ENCODE data around the gene GGA2.
"Not testable (repeated sequence)": the region's sequence is repeated elsewhere in the genome, so short reads cannot be mapped to it uniquely, and the experiment has no call there.

Gene GGA2

GRCh38 chr16:23515881-23516280 lies 5.6 kb upstream of the GGA2 start:
- no peak for TF ChIP-seq CTCF (IDR thresholded peaks at IDR 0.05; ENCODE audit: insufficient read depth, low read length, poor library complexity, severe bottlenecking)
- Histone ChIP-seq H3K36me3 (ENCODE audit: control insufficient read depth, insufficient read depth, low read length) (peaks cover 2% of the 10 kb centered on the region; the same call in 1 of the 2 replicates), H3K27me3 (replicated peaks; ENCODE audit: control insufficient read depth, insufficient read depth, low read length) (no peaks in the 10 kb centered on the region), H3K4me3 (replicated peaks; ENCODE audit: low read depth, low read length) (no peak overlapping the region)
- no peak for DNase-seq (ENCODE audit: extremely low read depth, insufficient read length)

DNA sequence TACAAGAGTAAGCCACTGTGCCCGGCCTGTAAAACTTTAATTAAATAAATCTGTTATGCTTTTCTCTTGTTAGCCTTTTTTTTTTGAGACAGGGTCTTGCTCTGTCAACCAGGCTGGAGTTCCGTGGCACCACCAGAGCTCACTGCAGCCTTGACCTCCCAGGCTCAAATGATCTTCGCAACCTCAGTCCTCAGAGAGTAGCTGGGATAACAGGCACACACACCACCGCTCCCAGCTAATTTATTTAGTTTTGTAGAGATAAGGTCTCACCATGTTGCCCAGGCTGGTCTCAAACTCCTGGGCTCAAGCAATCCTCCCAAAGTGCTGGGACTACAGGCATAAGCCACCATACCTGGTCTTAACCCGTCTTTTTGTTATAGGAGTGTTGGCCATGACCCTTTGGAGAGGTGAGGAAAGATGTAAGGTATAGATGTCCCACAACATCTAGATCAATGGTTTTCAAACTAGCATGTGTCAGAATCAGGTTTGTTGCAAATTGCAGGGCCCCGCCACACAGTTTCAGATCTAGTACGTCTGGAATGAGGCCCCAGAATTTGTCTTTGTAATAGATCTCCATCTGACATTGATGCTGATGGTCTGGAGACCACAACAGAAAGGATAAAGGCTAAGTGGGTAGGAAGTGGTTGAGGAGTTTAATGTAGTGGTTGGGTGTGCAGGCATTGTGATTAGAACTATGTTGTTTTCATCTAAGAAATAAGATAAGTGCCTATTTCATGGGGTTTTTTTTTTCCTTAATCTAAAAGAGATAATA lies 4.3 kb upstream of the GGA2 start:
- Histone ChIP-seq H3K4me3 (replicated peaks; ENCODE audit: low read depth, low read length) (no peak overlapping the region), H3K27me3 (replicated peaks; ENCODE audit: control insufficient read depth, insufficient read depth, low read length) (no peaks in the 10 kb centered on the region), H3K36me3 (ENCODE audit: control insufficient read depth, insufficient read depth, low read length) (peaks cover 2% of the 10 kb centered on the region; the same call in 1 of the 2 replicates)
- no peak for DNase-seq (ENCODE audit: extremely low read depth, insufficient read length)
- no peak for TF ChIP-seq CTCF (IDR thresholded peaks at IDR 0.05; ENCODE audit: insufficient read depth, low read length, poor library complexity, severe bottlenecking)

GRCh38 chr16:23512168-23512695 lies 1.9 kb upstream of the GGA2 start:
- Histone ChIP-seq H3K4me3 (replicated peaks; ENCODE audit: low read depth, low read length) (no peak overlapping the region), H3K27me3 (replicated peaks; ENCODE audit: control insufficient read depth, insufficient read depth, low read length) (no peaks in the 10 kb centered on the region), H3K36me3 (ENCODE audit: control insufficient read depth, insufficient read depth, low read length) (peaks cover 2% of the 10 kb centered on the region; the same call in 1 of the 2 replicates)
- TF ChIP-seq CTCF (IDR thresholded peaks at IDR 0.05; ENCODE audit: insufficient read depth, low read length, poor library complexity, severe bottlenecking), result no peak
- no peak for DNase-seq (ENCODE audit: extremely low read depth, insufficient read length)

- H3K4me3 ChIP-seq (replicated peaks; ENCODE audit: low read depth, low read length), result no peak overlapping the region
- H3K27me3 ChIP-seq (replicated peaks; ENCODE audit: control insufficient read depth, insufficient read depth, low read length), result no peaks in the 10 kb centered on the region
- no peak for DNase-seq (ENCODE audit: extremely low read depth, insufficient read length)
- H3K36me3 ChIP-seq (ENCODE audit: control insufficient read depth, insufficient read depth, low read length), result peaks cover under 1% of the 10 kb centered on the region; the same call in 1 of the 2 replicates
- no peak for TF ChIP-seq CTCF (IDR thresholded peaks at IDR 0.05; ENCODE audit: insufficient read depth, low read length, poor library complexity, severe bottlenecking)
Observed at GRCh38 chr16:23511731-23512130, 1.4 kb upstream of the GGA2 start.

GRCh38 chr16:23510915-23511270 lies 599 bp upstream of the GGA2 start:
- DNase-seq (ENCODE audit: extremely low read depth, insufficient read length); H3K36me3 ChIP-seq (ENCODE audit: control insufficient read depth, insufficient read depth, low read length); H3K27me3 ChIP-seq (replicated peaks; ENCODE audit: control insufficient read depth, insufficient read depth, low read length): not testable (repeated sequence)
- peak overlapping the region; percentile 75 for H3K4me3 ChIP-seq (replicated peaks; ENCODE audit: low read depth, low read length)

- no peak for TF ChIP-seq CTCF (IDR thresholded peaks at IDR 0.05; ENCODE audit: insufficient read depth, low read length, poor library complexity, severe bottlenecking)
- Histone ChIP-seq H3K4me3 (replicated peaks; ENCODE audit: low read depth, low read length) (peak overlapping the region; percentile 75), H3K27me3 (replicated peaks; ENCODE audit: control insufficient read depth, insufficient read depth, low read length) (no peaks in the 10 kb centered on the region), H3K36me3 (ENCODE audit: control insufficient read depth, insufficient read depth, low read length) (no peaks in the 10 kb centered on the region)
- peak; percentile 41 for DNase-seq (ENCODE audit: extremely low read depth, insufficient read length)
Observed at GRCh38 chr16:23509782-23510163, 521 bp downstream of the GGA2 start.

All from GM06990 (cell line).